CD4-positive, alpha-beta T cell treated with Interleukin-6 for 4 hours (primary cell): ENCODE results near the gene CDC42BPG.

ENCODE experiments used
- DNase-seq: peaks from one replicate; pipeline ENCODE4 v3.0.0-alpha.2; 2020; ENCODE audit warnings: mixed read lengths

The CDC42BPG gene

GRCh38 chr11:64848826-64849597 lies 4.6 kb upstream of the CDC42BPG start:
- DNase-seq = peak; percentile 74

- no peak for DNase-seq
Observed at GRCh38 chr11:64848214-64848825, 3.9 kb upstream of the CDC42BPG start.

GRCh38 chr11:64846998-64847666 lies 2.7 kb upstream of the CDC42BPG start:
- DNase-seq = peak; percentile 98

- peak; percentile 2 for DNase-seq
Observed at GRCh38 chr11:64845776-64846129, 1.3 kb upstream of the CDC42BPG start.

GRCh38 chr11:64845129-64845775 lies 799 bp upstream of the CDC42BPG start:
- no peak for DNase-seq

- DNase-seq = no peak
Observed at GRCh38 chr11:64843686-64844329, 645 bp downstream of the CDC42BPG start.

- no peak for DNase-seq
Observed at GRCh38 chr11:64842851-64843685, 1.4 kb downstream of the CDC42BPG start.

GRCh38 chr11:64842366-64842759 lies 2.1 kb downstream of the CDC42BPG start:
- DNase-seq = no peak

GRCh38 chr11:64841592-64842365 lies 2.7 kb downstream of the CDC42BPG start:
- DNase-seq = no peak

- DNase-seq = no peak
Observed at GRCh38 chr11:64839887-64840782, 4.3 kb downstream of the CDC42BPG start.

GRCh38 chr11:64839335-64839734 lies 5.1 kb downstream of the CDC42BPG start:
- DNase-seq = no peak

- no peak for DNase-seq
Observed at GRCh38 chr11:64838600-64839334, 5.7 kb downstream of the CDC42BPG start.

GRCh38 chr11:64837887-64838351 lies 6.5 kb downstream of the CDC42BPG start:
- no peak for DNase-seq

GRCh38 chr11:64836448-64837072 lies 7.9 kb downstream of the CDC42BPG start:
- no peak for DNase-seq

- DNase-seq = no peak
Observed at GRCh38 chr11:64835616-64836447, 8.6 kb downstream of the CDC42BPG start.

GRCh38 chr11:64834723-64835615 lies 9.5 kb downstream of the CDC42BPG start:
- no peak for DNase-seq
